HEK293 (cell line): ENCODE results near the gene TSPAN17.

Experiments used
- CTCF ChIA-PET: fragments of 350-600 bp; formaldehyde crosslinking; extraction: SDS; loops from one replicate; lab custom pipeline; 2021; ENCODE audit warnings: antibody characterized with exemption; lab: Yijun Ruan, JAX
- POLR2A ChIA-PET: fragments of 300-600 bp; formaldehyde crosslinking; extraction: SDS; loops from one replicate; lab custom pipeline; 2020; ENCODE audit warnings: antibody characterized with exemption, inconsistent platforms; lab: Yijun Ruan, JAX
- H3K27ac ChIP-seq: fragments of 200-500 bp; sonication (Bioruptor generic); 2 replicates; pipeline ENCODE4 v1.5.1; 2014; ENCODE audit warnings: low read depth, low read length, control low read depth, inconsistent platforms; ENCODE audit errors: extremely low read depth
- H3K36me3 ChIP-seq, 2 experiments: fragments of 200-500 bp in 1 of 2; sonication (Bioruptor generic) in 1 of 2; 1 replicate in 1 of 2; 2 replicates in 1 of 2; pipeline ENCODE4 v1.5.1; 2014 to 2017; ENCODE audit warnings: inconsistent platforms in 2 of 2, low read length in 2 of 2; ENCODE audit not compliant: control insufficient read depth in 2 of 2, insufficient read depth in 1 of 2
- H3K4me1 ChIP-seq: fragments of 200-500 bp; sonication (Bioruptor generic); 2 replicates; pipeline ENCODE4 v1.5.1; 2014; ENCODE audit warnings: mild to moderate bottlenecking, low read length, inconsistent platforms; ENCODE audit not compliant: control insufficient read depth, insufficient read depth
- H3K4me3 ChIP-seq: 2 replicates; pipeline ENCODE4 v1.5.1; 2011; ENCODE audit warnings: low read depth, mild to moderate bottlenecking, control low read depth, low read length, moderate library complexity
- H3K9me3 ChIP-seq: fragments of 200-500 bp; sonication (Bioruptor generic); 2 replicates; pipeline ENCODE4 v1.5.1; 2014; ENCODE audit warnings: low read depth, low read length, inconsistent platforms; ENCODE audit not compliant: control insufficient read depth, insufficient read depth
- ATF2 ChIP-seq: fragments of 450-650 bp; formaldehyde crosslinking; IDR thresholded peaks from 2 replicates; pipeline ENCODE4 v1.5.1; 2016; ENCODE audit warnings: missing biosample characterization, missing genetic modification characterization, low read depth
- FEZF1 ChIP-seq: fragments of 450-650 bp; formaldehyde crosslinking; IDR thresholded peaks from 2 replicates; pipeline ENCODE4 v1.5.1; 2016; ENCODE audit warnings: missing biosample characterization, missing genetic modification characterization
- GLIS2 ChIP-seq: fragments of 450-650 bp; formaldehyde crosslinking; IDR thresholded peaks from 2 replicates; pipeline ENCODE4 v1.5.1; 2016; ENCODE audit warnings: missing biosample characterization, missing genetic modification characterization
- SP3 ChIP-seq: fragments of 450-650 bp; formaldehyde crosslinking; IDR thresholded peaks from 2 replicates; pipeline ENCODE4 v1.5.1; 2016; ENCODE audit warnings: missing biosample characterization, missing genetic modification characterization
- WT1 ChIP-seq: fragments of 450-650 bp; formaldehyde crosslinking; IDR thresholded peaks from 2 replicates; pipeline ENCODE4 v1.5.1; 2016; ENCODE audit warnings: missing biosample characterization, missing genetic modification characterization
- ZEB2 ChIP-seq: fragments of 450-650 bp; formaldehyde crosslinking; IDR thresholded peaks from 2 replicates; pipeline ENCODE4 v1.5.1; 2016; ENCODE audit warnings: missing biosample characterization, missing genetic modification characterization
- ZIC2 ChIP-seq: fragments of 450-650 bp; formaldehyde crosslinking; IDR thresholded peaks from 2 replicates; pipeline ENCODE4 v1.5.1; 2016; ENCODE audit warnings: missing biosample characterization, missing genetic modification characterization
- ZNF146 ChIP-seq: fragments of 450-650 bp; formaldehyde crosslinking; IDR thresholded peaks from 2 replicates; pipeline ENCODE4 v1.5.1; 2016; ENCODE audit warnings: missing biosample characterization, missing genetic modification characterization
- ZNF18 ChIP-seq: fragments of 450-650 bp; formaldehyde crosslinking; IDR thresholded peaks from 2 replicates; pipeline ENCODE4 v1.5.1; 2016; ENCODE audit warnings: missing biosample characterization, missing genetic modification characterization
- ZNF23 ChIP-seq: fragments of 450-650 bp; formaldehyde crosslinking; IDR thresholded peaks from 2 replicates; pipeline ENCODE4 v1.5.1; 2016; ENCODE audit warnings: missing biosample characterization, missing genetic modification characterization, borderline replicate concordance
- ZNF274 ChIP-seq, 2 experiments: fragments of 200-500 bp in 1 of 2; fragments of 450-650 bp in 1 of 2; sonication (Bioruptor generic) in 1 of 2; formaldehyde crosslinking in 1 of 2; IDR thresholded peaks; 2 replicates each; pipeline versions ENCODE4 v1.5.1 to v1.6.1; 2014 to 2016; ENCODE audit warnings: borderline replicate concordance in 1 of 2, inconsistent platforms in 1 of 2, low read length in 1 of 2, missing biosample characterization in 1 of 2, missing genetic modification characterization in 1 of 2
- ZNF473 ChIP-seq: fragments of 450-650 bp; formaldehyde crosslinking; IDR thresholded peaks from 2 replicates; pipeline ENCODE4 v1.5.1; 2017; ENCODE audit warnings: missing biosample characterization, missing genetic modification characterization
- ZNF623 ChIP-seq: fragments of 450-650 bp; formaldehyde crosslinking; IDR thresholded peaks from 2 replicates; pipeline ENCODE4 v1.5.1; 2016; ENCODE audit warnings: missing biosample characterization, missing genetic modification characterization
- ZNF76 ChIP-seq: fragments of 450-650 bp; formaldehyde crosslinking; IDR thresholded peaks from 2 replicates; pipeline ENCODE4; 2016; ENCODE audit warnings: low read depth, missing biosample characterization, missing genetic modification characterization, borderline replicate concordance
- ZSCAN18 ChIP-seq: fragments of 450-650 bp; formaldehyde crosslinking; IDR thresholded peaks from 2 replicates; pipeline ENCODE4 v1.5.1; 2016; ENCODE audit warnings: missing biosample characterization, missing genetic modification characterization
- TF ChIP-seq, protein P1 (sequence below): fragments of 450-650 bp; formaldehyde crosslinking; IDR thresholded peaks from 2 replicates; pipeline ENCODE4 v1.5.1; 2016; ENCODE audit warnings: missing biosample characterization, missing genetic modification characterization, low read depth
- TF ChIP-seq, protein P2 (sequence below): fragments of 450-650 bp; formaldehyde crosslinking; IDR thresholded peaks from 2 replicates; pipeline ENCODE4 v1.5.1; 2016; ENCODE audit warnings: missing biosample characterization, missing genetic modification characterization

TSPAN17 gene

DNA sequence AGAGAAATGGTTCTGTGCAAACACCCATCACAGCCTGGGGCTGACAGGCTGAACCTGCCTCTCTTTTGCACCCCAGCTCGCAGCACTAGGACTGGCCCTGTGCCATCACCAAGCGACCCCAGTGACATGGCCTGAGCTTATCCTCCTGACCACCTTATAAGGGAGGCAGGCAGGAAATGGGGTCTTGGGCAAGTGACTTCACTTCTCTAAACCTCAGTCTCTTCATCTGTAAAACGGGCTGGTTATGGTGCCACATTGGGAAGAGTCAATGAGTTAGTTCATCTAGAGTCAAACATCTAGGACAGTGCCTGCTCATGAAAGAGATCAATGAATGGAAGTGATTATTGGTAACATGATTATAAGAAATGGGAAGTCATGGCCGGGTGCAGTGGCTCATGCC, 23.1 kb upstream of the TSPAN17 start (continued):
- TF ChIP-seq, protein P1, sequence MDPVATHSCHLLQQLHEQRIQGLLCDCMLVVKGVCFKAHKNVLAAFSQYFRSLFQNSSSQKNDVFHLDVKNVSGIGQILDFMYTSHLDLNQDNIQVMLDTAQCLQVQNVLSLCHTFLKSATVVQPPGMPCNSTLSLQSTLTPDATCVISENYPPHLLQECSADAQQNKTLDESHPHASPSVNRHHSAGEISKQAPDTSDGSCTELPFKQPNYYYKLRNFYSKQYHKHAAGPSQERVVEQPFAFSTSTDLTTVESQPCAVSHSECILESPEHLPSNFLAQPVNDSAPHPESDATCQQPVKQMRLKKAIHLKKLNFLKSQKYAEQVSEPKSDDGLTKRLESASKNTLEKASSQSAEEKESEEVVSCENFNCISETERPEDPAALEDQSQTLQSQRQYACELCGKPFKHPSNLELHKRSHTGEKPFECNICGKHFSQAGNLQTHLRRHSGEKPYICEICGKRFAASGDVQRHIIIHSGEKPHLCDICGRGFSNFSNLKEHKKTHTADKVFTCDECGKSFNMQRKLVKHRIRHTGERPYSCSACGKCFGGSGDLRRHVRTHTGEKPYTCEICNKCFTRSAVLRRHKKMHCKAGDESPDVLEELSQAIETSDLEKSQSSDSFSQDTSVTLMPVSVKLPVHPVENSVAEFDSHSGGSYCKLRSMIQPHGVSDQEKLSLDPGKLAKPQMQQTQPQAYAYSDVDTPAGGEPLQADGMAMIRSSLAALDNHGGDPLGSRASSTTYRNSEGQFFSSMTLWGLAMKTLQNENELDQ (tag by site-specific recombination), result no peak
- TF ChIP-seq SP3 (tag by site-specific recombination), result no peak
- TF ChIP-seq, all 188 proteins: peak for 0

- Histone ChIP-seq H3K9me3 (no peaks in the 10 kb centered on the region), H3K4me3 (no peak overlapping the region), H3K27ac (no peak overlapping the region), H3K36me3 (no peaks in the 10 kb centered on the region), H3K4me1 (0 out of 2 replicates have a peak, but pooled peaks cover 2% of the 10 kb centered on the region)
- TF ChIP-seq, protein P2, sequence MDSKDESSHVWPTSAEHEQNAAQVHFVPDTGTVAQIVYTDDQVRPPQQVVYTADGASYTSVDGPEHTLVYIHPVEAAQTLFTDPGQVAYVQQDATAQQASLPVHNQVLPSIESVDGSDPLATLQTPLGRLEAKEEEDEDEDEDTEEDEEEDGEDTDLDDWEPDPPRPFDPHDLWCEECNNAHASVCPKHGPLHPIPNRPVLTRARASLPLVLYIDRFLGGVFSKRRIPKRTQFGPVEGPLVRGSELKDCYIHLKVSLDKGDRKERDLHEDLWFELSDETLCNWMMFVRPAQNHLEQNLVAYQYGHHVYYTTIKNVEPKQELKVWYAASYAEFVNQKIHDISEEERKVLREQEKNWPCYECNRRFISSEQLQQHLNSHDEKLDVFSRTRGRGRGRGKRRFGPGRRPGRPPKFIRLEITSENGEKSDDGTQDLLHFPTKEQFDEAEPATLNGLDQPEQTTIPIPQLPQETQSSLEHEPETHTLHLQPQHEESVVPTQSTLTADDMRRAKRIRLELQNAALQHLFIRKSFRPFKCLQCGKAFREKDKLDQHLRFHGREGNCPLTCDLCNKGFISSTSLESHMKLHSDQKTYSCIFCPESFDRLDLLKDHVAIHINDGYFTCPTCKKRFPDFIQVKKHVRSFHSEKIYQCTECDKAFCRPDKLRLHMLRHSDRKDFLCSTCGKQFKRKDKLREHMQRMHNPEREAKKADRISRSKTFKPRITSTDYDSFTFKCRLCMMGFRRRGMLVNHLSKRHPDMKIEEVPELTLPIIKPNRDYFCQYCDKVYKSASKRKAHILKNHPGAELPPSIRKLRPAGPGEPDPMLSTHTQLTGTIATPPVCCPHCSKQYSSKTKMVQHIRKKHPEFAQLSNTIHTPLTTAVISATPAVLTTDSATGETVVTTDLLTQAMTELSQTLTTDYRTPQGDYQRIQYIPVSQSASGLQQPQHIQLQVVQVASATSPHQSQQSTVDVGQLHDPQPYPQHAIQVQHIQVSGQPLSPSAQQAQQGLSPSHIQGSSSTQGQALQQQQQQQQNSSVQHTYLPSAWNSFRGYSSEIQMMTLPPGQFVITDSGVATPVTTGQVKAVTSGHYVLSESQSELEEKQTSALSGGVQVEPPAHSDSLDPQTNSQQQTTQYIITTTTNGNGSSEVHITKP, result peak; percentile 81
- TF ChIP-seq ZIC2 (tag by site-specific recombination), result peak; percentile 40; the same call in 1 of the 2 replicates
- TF ChIP-seq, protein P1 (tag by site-specific recombination), result no peak
- peak; percentile 55 for TF ChIP-seq GLIS2 (tag by site-specific recombination)
- POLR2A ChIA-PET, result no interaction called here
- CTCF ChIA-PET, result no interaction called here
These were observed 22.3 kb upstream of the TSPAN17 start for GRCh38 chr5:176624938-176625337.

DNA sequence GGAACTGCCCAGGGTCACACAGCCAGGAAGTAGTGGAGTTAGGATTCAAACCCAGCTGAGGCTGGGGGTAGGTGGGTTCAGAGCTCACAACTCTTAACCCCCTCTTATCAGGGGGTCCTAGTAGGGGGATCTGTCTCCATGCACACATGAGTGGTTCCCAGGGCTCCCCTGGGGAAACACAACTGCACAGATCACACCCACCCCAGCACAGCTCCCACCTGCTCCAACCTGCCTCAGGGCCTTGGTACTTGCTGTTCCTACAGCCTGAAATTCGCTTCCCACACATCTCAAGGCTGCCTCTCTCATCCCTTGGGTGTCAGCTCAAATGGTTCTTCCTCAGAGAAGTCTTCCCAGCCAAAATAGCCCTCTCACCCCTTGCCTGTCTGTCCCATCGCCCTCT, 21.8 kb upstream of the TSPAN17 start:
- no peaks in the 10 kb centered on the region for H3K36me3 ChIP-seq
- no peak overlapping the region for H3K4me3 ChIP-seq
- POLR2A ChIA-PET, result no interaction called here
- CTCF ChIA-PET, result no interaction called here
- H3K4me1 ChIP-seq, result 0 out of 2 replicates have a peak, but pooled peaks cover 2% of the 10 kb centered on the region
- no peak overlapping the region for H3K27ac ChIP-seq
- no peaks in the 10 kb centered on the region for H3K9me3 ChIP-seq
- no peak for TF ChIP-seq ZEB2 (tag by site-specific recombination)
- TF ChIP-seq ZNF23 (tag by site-specific recombination), result no peak
- no peak for TF ChIP-seq FEZF1
- no peak for TF ChIP-seq ZNF146
- TF ChIP-seq ZNF18 (tag by site-specific recombination), result peak; percentile 66; the same call in 1 of the 2 replicates
- TF ChIP-seq ZNF473, result no peak
- no peak for TF ChIP-seq ZSCAN18 (tag by site-specific recombination)
- peak; percentile 92 for TF ChIP-seq ZNF623 (tag by site-specific recombination)
- no peak for TF ChIP-seq ATF2
- TF ChIP-seq ZNF274 (IDR thresholded peaks at IDR 0.05; ENCODE audit: low read length), result no peak
- no peak for TF ChIP-seq ZNF274 (tag by site-specific recombination; IDR thresholded peaks at IDR 0.05; ENCODE audit: borderline replicate concordance)
- TF ChIP-seq WT1 (tag by site-specific recombination), result no peak
- TF ChIP-seq ZNF76 (tag by site-specific recombination), result no peak
